Body of pancreas (tissue), 4 donors: ENCODE results near the gene USP34. TPM values are rescaled to one million over a fixed set of nuclear protein-coding genes. Genes with fewer than 3 reads are reported as not detected.

Experiments used
- ATAC-seq: fragments of 150-250 bp; one replicate; pipeline ENCODE4 v1.9.1; 2016
- DNase-seq, 4 donors: peaks; one replicate each; pipeline ENCODE4 v3.0.0-alpha.2; 2019
- H3K27ac ChIP-seq, 4 donors: fragments of 200-600 bp; sonication (generic); 1 replicate in 3 of 4; 2 replicates in 1 of 4; pipeline versions ENCODE4 v1.5.1 to v1.6.1; 2016 to 2019; ENCODE audit warnings: mild to moderate bottlenecking in 1 of 4, mixed read lengths in 1 of 4, moderate library complexity in 1 of 4
- H3K27me3 ChIP-seq, 2 donors: fragments of 200-600 bp; sonication (generic); one replicate each; pipeline ENCODE4 v1.6.0; 2016; ENCODE audit warnings: mild to moderate bottlenecking in 1 of 2
- H3K36me3 ChIP-seq, 2 donors: fragments of 200-600 bp; sonication (generic); replicated peaks in 1 of 2; 2 replicates each; pipeline ENCODE4 v1.5.1; 2016; ENCODE audit warnings: low read depth in 2 of 2; ENCODE audit not compliant: insufficient read depth in 1 of 2
- H3K4me1 ChIP-seq: fragments of 200-600 bp; sonication (generic); one replicate; pipeline ENCODE4 v1.6.0; 2016
- H3K4me3 ChIP-seq, 2 donors: fragments of 200-600 bp; sonication (generic); 1 replicate in 1 of 2; 2 replicates in 1 of 2; pipeline ENCODE4 v1.5.1; 2016 to 2019
- H3K9me3 ChIP-seq, 3 donors: fragments of 200-600 bp; sonication (generic); 1 replicate in 2 of 3; 2 replicates in 1 of 3; pipeline ENCODE4 v1.5.1; 2016
- CTCF ChIP-seq, 7 experiments: fragments of 450-650 bp in 4 of 7; fragments of 200-600 bp in 3 of 7; sonication (generic) in 3 of 7; IDR thresholded peaks; one replicate each; pipeline ENCODE4 v1.5.1; 2016 to 2019; ENCODE audit warnings: antibody characterized with exemption in 7 of 7
- POLR2A ChIP-seq, 3 donors: fragments of 450-650 bp; IDR thresholded peaks; one replicate each; pipeline ENCODE4 v1.6.1; 2016; ENCODE audit warnings: antibody characterized with exemption in 3 of 3, mild to moderate bottlenecking in 2 of 3
- WGBS, 2 donors: methylation state at CpG; one replicate each; pipeline ENCODE4 v1.1.5; 2017; 5-methylcytosine and 5-hydroxymethylcytosine counted together
- intact Hi-C: fragments of 100-400 bp; cut with DNase I; formaldehyde crosslinking; loops from one replicate; pipeline ENCODE4 v1.15.1; 2023
- total RNA-seq, 2 donors: library from RNA; depleted of rRNA; stranded (reverse); fragments of >200 nt; gene quantifications; one replicate each; pipeline ENCODE4 v1.1.0, GENCODE V29; 2016

The USP34 gene
- total RNA-seq, 2 donors from 2014 or later = 87.0 to 96.5 TPM

- Histone ChIP-seq H3K27ac (no peak overlapping the region), H3K4me1 (no peaks in the 10 kb centered on the region), H3K4me3 (no peak overlapping the region), H3K36me3 (no peaks in the 10 kb centered on the region), H3K27me3 (no peaks in the 10 kb centered on the region), H3K9me3 (no peaks in the 10 kb centered on the region)
- DNase-seq (no peak), ATAC-seq (no peak)
- no peak for TF ChIP-seq POLR2A (IDR thresholded peaks at IDR 0.05)
- no peak for TF ChIP-seq CTCF (IDR thresholded peaks at IDR 0.05)
- intact Hi-C loops = no loop called here
Measured at GRCh38 chr2:61371027-61371426, 99.9 kb downstream of the USP34 start.

DNA sequence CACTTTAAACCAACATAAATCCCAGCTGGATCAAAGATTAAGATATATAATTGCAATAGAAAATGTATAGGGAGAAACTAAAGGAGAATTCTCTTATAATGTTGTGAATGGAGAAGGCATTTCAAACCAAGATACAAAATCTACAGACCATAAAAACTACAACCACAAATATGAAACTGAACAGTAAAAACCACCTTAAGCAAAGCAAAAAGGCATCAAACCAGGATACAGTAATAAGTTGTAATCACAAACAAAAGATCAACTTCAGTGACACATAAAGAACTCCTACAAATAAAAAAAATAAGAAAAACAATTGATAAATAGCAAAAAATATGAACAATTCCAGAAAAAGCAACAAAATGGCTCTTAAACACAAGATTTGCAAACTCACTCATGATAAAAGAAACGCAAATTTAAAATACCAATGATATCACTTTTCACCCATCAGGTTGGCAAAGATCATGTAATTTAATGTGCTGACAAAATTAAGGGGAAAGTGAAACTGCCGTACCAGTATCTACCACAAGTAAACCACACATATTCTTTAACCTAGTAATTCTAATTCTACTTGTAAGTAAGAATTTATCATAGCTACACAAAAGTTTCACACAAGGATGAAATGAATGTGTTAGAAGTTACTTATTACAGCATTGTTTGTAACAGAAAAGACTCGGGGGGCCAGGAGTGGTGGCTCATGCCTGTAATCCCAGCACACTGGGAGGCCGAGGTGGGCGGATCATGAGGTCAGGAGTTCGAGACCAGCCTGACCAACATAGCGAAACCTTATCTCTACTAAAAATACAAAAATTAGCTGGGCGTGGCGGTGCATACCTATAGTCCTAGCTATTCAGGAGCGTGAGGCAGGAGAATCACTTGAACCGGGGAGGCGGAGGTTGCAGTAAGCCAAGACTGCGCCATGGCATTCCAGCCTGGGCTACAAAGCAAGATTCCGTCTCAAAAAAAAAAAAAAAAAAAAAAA is 101.9 kb downstream of the USP34 start:
- no peak for ATAC-seq

DNA sequence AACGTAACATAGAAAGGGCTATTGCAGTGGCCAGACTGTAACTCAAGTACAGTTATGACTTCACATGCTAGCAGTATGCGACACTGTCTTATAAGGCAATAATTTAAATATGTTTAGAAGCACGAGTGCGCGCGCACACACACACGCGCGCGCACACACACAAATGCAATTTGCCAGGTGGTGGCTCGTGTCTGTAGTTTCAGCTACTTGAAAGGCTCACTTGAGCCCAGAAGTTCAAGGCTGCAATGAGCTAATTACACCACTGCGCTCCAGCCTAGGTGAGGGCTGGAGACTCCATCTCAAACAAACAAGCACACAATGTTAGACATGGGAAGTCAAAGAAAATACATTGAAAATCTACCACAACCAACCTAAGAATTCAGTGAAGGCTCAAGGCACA is 103.7 kb downstream of the USP34 start:
- DNase-seq (no peak), ATAC-seq (no peak)
- no peaks in the 10 kb centered on the region for H3K9me3 ChIP-seq
- TF ChIP-seq POLR2A (IDR thresholded peaks at IDR 0.05) (no peak), CTCF (IDR thresholded peaks at IDR 0.05) (no peak)
- intact Hi-C loops = no loop called here
- 95 to 97% methylated on average over 12 of the region's 12 CpGs for WGBS, 2 donors
- no peak overlapping the region for H3K27ac ChIP-seq
- no peaks in the 10 kb centered on the region for H3K36me3 ChIP-seq
- no peaks in the 10 kb centered on the region for H3K27me3 ChIP-seq
- no peaks in the 10 kb centered on the region for H3K4me1 ChIP-seq
- no peak overlapping the region for H3K4me3 ChIP-seq

More for the DNA sequence above, 101.9 kb downstream of the USP34 start:
- no peaks in the 10 kb centered on the region for H3K9me3 ChIP-seq
- no peak for DNase-seq
- intact Hi-C loops = no loop called here
- H3K27ac ChIP-seq = no peak overlapping the region
- no peak overlapping the region for H3K4me3 ChIP-seq
- no peaks in the 10 kb centered on the region for H3K27me3 ChIP-seq
- H3K4me1 ChIP-seq = no peaks in the 10 kb centered on the region
- 92% methylated on average over 14 of the region's 14 CpGs for WGBS, 2 donors
- TF ChIP-seq CTCF (IDR thresholded peaks at IDR 0.05) (no peak), POLR2A (IDR thresholded peaks at IDR 0.05) (no peak)
- no peaks in the 10 kb centered on the region for H3K36me3 ChIP-seq

DNA sequence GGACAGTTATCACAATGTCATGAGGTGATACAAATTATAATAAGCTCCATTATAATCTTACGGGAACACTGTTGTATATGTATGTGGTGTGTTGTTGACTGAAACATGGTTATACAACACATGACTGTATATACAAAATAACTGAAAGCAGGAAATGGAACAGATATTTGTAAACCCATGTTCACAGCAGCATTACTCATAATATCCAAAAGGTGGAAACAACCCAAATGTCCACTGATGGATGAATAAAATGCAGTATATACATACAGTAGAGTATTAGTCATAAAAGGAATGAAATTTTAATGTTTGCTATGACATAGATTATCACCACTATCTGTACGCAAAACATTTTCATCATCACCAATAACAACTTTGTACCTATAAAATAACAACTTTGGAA is 107.3 kb downstream of the USP34 start:
- Histone ChIP-seq H3K4me1 (peaks cover 6% of the 10 kb centered on the region), H3K27ac (no peak overlapping the region), H3K4me3 (no peak overlapping the region), H3K9me3 (no peaks in the 10 kb centered on the region), H3K27me3 (no peaks in the 10 kb centered on the region), H3K36me3 (no peaks in the 10 kb centered on the region)
- WGBS, 2 donors = 98 to 99% methylated on average over 2 of the region's 2 CpGs
- intact Hi-C loops = no loop called here
- TF ChIP-seq CTCF (IDR thresholded peaks at IDR 0.05) (no peak), POLR2A (IDR thresholded peaks at IDR 0.05) (no peak)
- DNase-seq (no peak), ATAC-seq (no peak)

DNA sequence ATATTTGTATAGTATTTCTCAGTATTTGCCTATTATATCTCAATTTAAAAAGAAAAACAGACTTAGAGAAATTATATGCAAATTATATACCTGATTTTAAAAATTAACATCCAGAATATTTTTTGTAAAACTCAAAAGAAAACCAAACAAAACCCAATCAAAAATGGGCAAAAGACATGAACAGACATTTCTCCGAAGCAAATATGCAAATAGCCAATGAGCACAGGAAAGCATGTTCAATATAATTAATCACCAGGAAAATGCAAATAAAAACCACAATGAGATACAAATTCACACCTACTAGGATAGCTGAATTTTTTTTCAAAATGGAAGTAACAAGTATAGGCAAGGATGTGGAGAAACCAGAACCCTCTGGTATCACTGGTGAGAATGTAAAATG is 108.0 kb downstream of the USP34 start:
- ATAC-seq (no peak), DNase-seq (no peak)
- H3K4me3 ChIP-seq = no peak overlapping the region
- TF ChIP-seq CTCF (IDR thresholded peaks at IDR 0.05) (no peak), POLR2A (IDR thresholded peaks at IDR 0.05) (no peak)
- intact Hi-C loops = no loop called here
- H3K27ac ChIP-seq = no peak overlapping the region
- H3K4me1 ChIP-seq = peaks cover 10% of the 10 kb centered on the region
- WGBS, 2 donors = 96 to 98% methylated on average over 1 of the region's 1 CpG
- H3K9me3 ChIP-seq = no peaks in the 10 kb centered on the region
- H3K27me3 ChIP-seq = no peaks in the 10 kb centered on the region
- H3K36me3 ChIP-seq = no peaks in the 10 kb centered on the region
